IMR-90 (cell line): Measurements from ENCODE around the gene RTP4. TPM values are rescaled to one million over a fixed set of nuclear protein-coding genes. Genes with fewer than 3 reads are reported as not detected.

Source experiments
- ATAC-seq: fragments of 200-7000 bp; cut with Tn5 transposase; 2 replicates; pipeline ENCODE4 v1.9.1; 2020; ENCODE audit warnings: low read depth, mild to moderate bottlenecking, moderate library complexity
- BruUV-seq: library from RNA; stranded (reverse); fragments of 400-500 nt; replicated peaks from 2 replicates; lab custom pipeline; 2021; lab: Mats Ljungman, UMichigan
- CTCF ChIA-PET: fragments of 300-600 bp; formaldehyde crosslinking; extraction: SDS; loops from one replicate; lab custom pipeline; 2021; ENCODE audit warnings: antibody characterized with exemption; lab: Yijun Ruan, JAX
- POLR2A ChIA-PET: fragments of 300-600 bp; sonication (Branson Sonifier 250); formaldehyde crosslinking; loops from one replicate; lab custom pipeline; 2022; ENCODE audit warnings: antibody characterized with exemption; ENCODE audit not compliant: unreplicated experiment; lab: Charles Lee
- DNase-seq: peaks from one replicate; pipeline ENCODE4 v3.0.0; 2013
- H2AFZ ChIP-seq: replicated peaks from 2 replicates; pipeline ENCODE3; 2013; ENCODE audit warnings: low read length, mild to moderate bottlenecking; ENCODE audit not compliant: poor library complexity
- H2AK5ac ChIP-seq: 2 replicates; pipeline ENCODE4 v1.6.1; 2013; ENCODE audit warnings: low read depth, low read length, inconsistent platforms
- H2AK9ac ChIP-seq: replicated peaks from 2 replicates; pipeline ENCODE3; 2013; ENCODE audit warnings: mild to moderate bottlenecking, low read depth, low read length, moderate library complexity; ENCODE audit not compliant: poor library complexity
- H2BK120ac ChIP-seq: 2 replicates; pipeline ENCODE4 v1.6.1; 2013; ENCODE audit warnings: low read depth, low read length, inconsistent platforms
- H2BK15ac ChIP-seq: 3 replicates; pipeline ENCODE4 v1.6.1; 2013; ENCODE audit warnings: low read depth, low read length, inconsistent platforms
- H2BK20ac ChIP-seq: 2 replicates; pipeline ENCODE4 v1.6.1; 2013; ENCODE audit warnings: low read depth, mild to moderate bottlenecking, inconsistent platforms, low read length, moderate library complexity
- H2BK5ac ChIP-seq: 2 replicates; pipeline ENCODE4 v1.6.1; 2013; ENCODE audit warnings: mild to moderate bottlenecking, low read depth, low read length, inconsistent platforms; ENCODE audit not compliant: poor library complexity, severe bottlenecking
- H3K14ac ChIP-seq: replicated peaks from 2 replicates; pipeline ENCODE4 v1.6.1; 2013; ENCODE audit warnings: low read depth, low read length, inconsistent platforms
- H3K18ac ChIP-seq: 2 replicates; pipeline ENCODE4 v1.6.1; 2013; ENCODE audit warnings: low read depth, low read length, control low read depth
- H3K23ac ChIP-seq: 2 replicates; pipeline ENCODE4 v1.6.1; 2013; ENCODE audit warnings: low read depth, low read length, inconsistent platforms
- H3K27ac ChIP-seq: 2 replicates; pipeline ENCODE4 v1.5.1; 2013; ENCODE audit warnings: mild to moderate bottlenecking, control low read depth, low read length; ENCODE audit not compliant: insufficient read depth
- H3K27me3 ChIP-seq: 2 replicates; pipeline ENCODE4 v1.6.1; 2013; ENCODE audit warnings: low read length; ENCODE audit not compliant: control insufficient read depth, insufficient read depth
- H3K36me3 ChIP-seq: 2 replicates; pipeline ENCODE4 v1.6.1; 2013; ENCODE audit warnings: low read length, mixed read lengths; ENCODE audit not compliant: control insufficient read depth, insufficient read depth
- H3K4ac ChIP-seq: 2 replicates; pipeline ENCODE4 v1.6.1; 2013; ENCODE audit warnings: low read depth, low read length, inconsistent platforms
- H3K4me1 ChIP-seq: 2 replicates; pipeline ENCODE4 v1.6.1; 2013; ENCODE audit warnings: low read length, mixed read lengths; ENCODE audit not compliant: control insufficient read depth, insufficient read depth
- H3K4me2 ChIP-seq: 2 replicates; pipeline ENCODE4 v1.6.1; 2013; ENCODE audit warnings: low read depth, mild to moderate bottlenecking, control low read depth, low read length, moderate library complexity
- H3K4me3 ChIP-seq: 2 replicates; pipeline ENCODE4 v1.5.1; 2013; ENCODE audit warnings: low read depth, mild to moderate bottlenecking, control low read depth, low read length, moderate library complexity; ENCODE audit not compliant: insufficient read depth
- H3K56ac ChIP-seq: 2 replicates; pipeline ENCODE4 v1.6.1; 2013; ENCODE audit warnings: low read length, inconsistent platforms; ENCODE audit not compliant: insufficient read depth; ENCODE audit errors: extremely low read depth
- H3K79me1 ChIP-seq, 2 experiments: 2 replicates each; pipeline ENCODE4 v1.6.1; 2013; ENCODE audit warnings: low read length in 2 of 2, inconsistent platforms in 1 of 2, low read depth in 1 of 2
- H3K9ac ChIP-seq: 2 replicates; pipeline ENCODE4 v1.6.1; 2013; ENCODE audit warnings: low read depth, low read length, control low read depth
- H3K9me1 ChIP-seq: 2 replicates; pipeline ENCODE4 v1.6.1; 2013; ENCODE audit warnings: low read length, inconsistent platforms; ENCODE audit not compliant: insufficient read depth
- H3K9me3 ChIP-seq: 2 replicates; pipeline ENCODE4 v1.6.1; 2013; ENCODE audit warnings: low read length; ENCODE audit not compliant: control insufficient read depth, insufficient read depth
- H4K20me1 ChIP-seq: 2 replicates; pipeline ENCODE4 v1.6.1; 2013; ENCODE audit warnings: low read length, inconsistent platforms; ENCODE audit not compliant: insufficient read depth
- H4K5ac ChIP-seq: 2 replicates; pipeline ENCODE4 v1.6.1; 2013; ENCODE audit warnings: mild to moderate bottlenecking, low read depth, low read length, control low read depth
- H4K8ac ChIP-seq, 2 experiments: 2 replicates each; pipeline ENCODE4 v1.6.1; 2013; ENCODE audit warnings: low read depth in 2 of 2, low read length in 2 of 2, control low read depth in 1 of 2, inconsistent platforms in 1 of 2
- H4K91ac ChIP-seq: 2 replicates; pipeline ENCODE4 v1.6.1; 2013; ENCODE audit warnings: low read depth, low read length, inconsistent platforms; ENCODE audit not compliant: insufficient read depth
- BHLHE40 ChIP-seq: fragments of 150-350 bp; IDR thresholded peaks from 2 replicates; pipeline ENCODE4 v1.6.1; 2016; ENCODE audit warnings: mild to moderate bottlenecking, low read depth, low read length
- CEBPB ChIP-seq: IDR thresholded peaks from 2 replicates; pipeline ENCODE4 v1.6.1; 2012; ENCODE audit warnings: low read depth, low read length, improper control_type of control experiment
- ELK1 ChIP-seq: fragments of 150-350 bp; IDR thresholded peaks from 2 replicates; pipeline ENCODE4 v1.6.1; 2016; ENCODE audit warnings: low read depth, mild to moderate bottlenecking, low read length, moderate library complexity, borderline replicate concordance
- FOS ChIP-seq: fragments of 150-350 bp; IDR thresholded peaks from 2 replicates; pipeline ENCODE4 v1.6.1; 2016; ENCODE audit warnings: low read depth, low read length
- MAZ ChIP-seq: IDR thresholded peaks from 2 replicates; pipeline ENCODE4 v1.6.1; 2012; ENCODE audit warnings: low read depth, mild to moderate bottlenecking, low read length, improper control_type of control experiment, moderate library complexity, borderline replicate concordance
- NFE2L2 ChIP-seq: fragments of 150-350 bp; IDR thresholded peaks from 2 replicates; pipeline ENCODE4 v1.6.1; 2016; ENCODE audit warnings: low read depth, mild to moderate bottlenecking, low read length
- POLR2A ChIP-seq: IDR thresholded peaks from 2 replicates; pipeline ENCODE4 v1.6.1; 2012; ENCODE audit warnings: mild to moderate bottlenecking, low read depth, low read length
- RFX5 ChIP-seq: IDR thresholded peaks from 2 replicates; pipeline ENCODE4 v1.8.0; 2012; ENCODE audit warnings: low read depth, mild to moderate bottlenecking, low read length, moderate library complexity
- USF2 ChIP-seq: fragments of 150-350 bp; IDR thresholded peaks from 2 replicates; pipeline ENCODE4 v1.6.1; 2017; ENCODE audit warnings: mild to moderate bottlenecking, antibody characterized with exemption, low read length, low read depth
- WGBS, 2 experiments: methylation state at CpG; one replicate each; pipeline versions ENCODE4 v1.1.5 to v1.1.7; 2013; ENCODE audit warnings: missing lambda C conversion rate in 2 of 2; ENCODE audit not compliant: insufficient read length in 1 of 2; ENCODE audit errors: extremely low coverage in 2 of 2; 5-methylcytosine and 5-hydroxymethylcytosine counted together
- dilution Hi-C: fragments of 300-500 bp; cut with HindIII; formaldehyde crosslinking; loops from one replicate; pipeline ENCODE4 v1.14.3; 2018; ENCODE audit warnings: low sequenced_read_pairs; ENCODE audit not compliant: unreplicated experiment
- in situ Hi-C: fragments of 300-500 bp; cut with MboI; formaldehyde crosslinking; loops from 3 replicates; pipeline ENCODE4 v1.14.3; 2019; ENCODE audit warnings: low sequenced_read_pairs, inconsistent platforms, mixed read lengths
- intact Hi-C: fragments of 100-400 bp; cut with micrococcal nuclease; formaldehyde crosslinking; loops from 2 replicates; pipeline ENCODE4 v1.10.0; 2022
- polyA plus RNA-seq, 3 experiments: library from polyadenylated mRNA; depleted of rRNA; stranded (reverse); fragments of >200 nt; gene quantifications; 2 replicates each; pipeline ENCODE4 v1.2.3, GENCODE V29; 2012; ENCODE audit warnings: low replicate concordance in 1 of 3
- total RNA-seq: library from RNA; depleted of rRNA; stranded (reverse); fragments of >200 nt; gene quantifications from 2 replicates; pipeline ENCODE4 v1.2.3, GENCODE V29; 2012

Gene RTP4
- total and polyA plus RNA-seq, 2 of the 4 experiments (the other 2 are of a cell fraction) = not detected

- H3K4ac ChIP-seq = no peak overlapping the region
- H3K56ac ChIP-seq = no peak overlapping the region
- no peak overlapping the region for H2BK5ac ChIP-seq
- no peak overlapping the region for H2AK5ac ChIP-seq
- H3K9me1 ChIP-seq = no peaks in the 10 kb centered on the region
- H4K5ac ChIP-seq = no peak overlapping the region
- no peak overlapping the region for H4K91ac ChIP-seq
- H2BK20ac ChIP-seq = no peak overlapping the region
- H3K36me3 ChIP-seq = no peaks in the 10 kb centered on the region
- H3K79me1 ChIP-seq = no peaks in the 10 kb centered on the region
- POLR2A ChIA-PET = no interaction called here
- H3K9ac ChIP-seq = no peak overlapping the region
- no peak overlapping the region for H2AFZ ChIP-seq
- H2AK9ac ChIP-seq = no peak overlapping the region
- TF ChIP-seq RFX5 (no peak), USF2 (no peak), ELK1 (no peak), BHLHE40 (no peak), POLR2A (no peak), FOS (no peak), NFE2L2 (no peak), CEBPB (no peak), MAZ (no peak)
- no peak overlapping the region for H3K4me3 ChIP-seq
- in situ Hi-C loops (no loop called here), intact Hi-C loops (no loop called here), dilution Hi-C loops (no loop called here)
- CTCF ChIA-PET = no interaction called here
- no peaks in the 10 kb centered on the region for H3K9me3 ChIP-seq
- H4K8ac ChIP-seq = no peak overlapping the region
- no peak overlapping the region for H2BK120ac ChIP-seq
- no peak overlapping the region for H3K4me2 ChIP-seq
- no peak overlapping the region for H3K14ac ChIP-seq
- H3K4me1 ChIP-seq = no peaks in the 10 kb centered on the region
- WGBS, 2 experiments = no CpG with 5 or more reads among the region's 3 CpGs
- no peaks in the 10 kb centered on the region for H4K20me1 ChIP-seq
- no peak overlapping the region for H3K27ac ChIP-seq
- H2BK15ac ChIP-seq = no peak overlapping the region
- H3K27me3 ChIP-seq = peaks cover 5% of the 10 kb centered on the region
- DNase-seq (no peak), ATAC-seq (no peak)
- no peak overlapping the region for H3K18ac ChIP-seq
- H3K23ac ChIP-seq = no peak overlapping the region
- no TSS peak for BruUV-seq
Observed at GRCh38 chr3:187370051-187370450, 1.9 kb downstream of the RTP4 start.
